T-cell (primary cell): ENCODE results near the gene JAG2. TPM values are rescaled to one million over a fixed set of nuclear protein-coding genes. Genes with fewer than 3 reads are reported as not detected.

Source experiments
- ATAC-seq, 4 experiments: fragments of 200-7000 bp in 3 of 4; fragments of 150-1000 bp in 1 of 4; cut with Tn5 transposase; replicated peaks in 1 of 4; 1 replicate in 3 of 4; 2 replicates in 1 of 4; pipeline ENCODE4 v1.10.0; 2021; ENCODE audit warnings: moderate library complexity in 3 of 4, mild to moderate bottlenecking in 2 of 4, moderate number of reproducible peaks in 1 of 4
- CTCF ChIA-PET, 2 donors: fragments of 300-600 bp; sonication (Branson Sonifier 250); formaldehyde crosslinking; loops; one replicate each; lab custom pipeline; 2022; ENCODE audit warnings: antibody characterized with exemption in 2 of 2; lab: Charles Lee
- POLR2A ChIA-PET, 2 donors: fragments of 300-600 bp; sonication (Branson Sonifier 250); formaldehyde crosslinking; loops; one replicate each; lab custom pipeline; 2022; ENCODE audit warnings: antibody characterized with exemption in 2 of 2; lab: Charles Lee
- DNase-seq, 35 experiments: peaks; one replicate each; pipeline versions ENCODE4 v3.0.0 to v3.0.0-alpha.2; 2013 to 2023
- H3K27ac ChIP-seq: one replicate; pipeline ENCODE4 v1.5.1; 2013; ENCODE audit warnings: low read length
- H3K27me3 ChIP-seq, 2 experiments: replicated peaks in 1 of 2; 1 replicate in 1 of 2; 2 replicates in 1 of 2; pipeline versions ENCODE4 v1.6.1 to v1.7.0; 2013; ENCODE audit warnings: low read length in 1 of 2, mixed read lengths in 1 of 2; ENCODE audit not compliant: control insufficient read depth in 2 of 2, insufficient read depth in 2 of 2; ENCODE audit errors: extremely low read depth in 1 of 2
- H3K36me3 ChIP-seq, 2 donors: 1 replicate in 1 of 2; 2 replicates in 1 of 2; pipeline versions ENCODE4 v1.6.1 to v1.7.0; 2013; ENCODE audit warnings: low read length in 1 of 2; ENCODE audit not compliant: control insufficient read depth in 2 of 2, insufficient read depth in 1 of 2; ENCODE audit errors: extremely low read depth in 1 of 2
- H3K4me1 ChIP-seq, 2 experiments: 1 replicate in 1 of 2; 2 replicates in 1 of 2; pipeline versions ENCODE4 v1.6.1 to v1.7.0; 2013; ENCODE audit warnings: low read length in 2 of 2, mixed read lengths in 1 of 2; ENCODE audit not compliant: insufficient read depth in 2 of 2, control insufficient read depth in 1 of 2; ENCODE audit errors: extremely low read depth in 1 of 2
- H3K4me3 ChIP-seq, 2 donors: 1 replicate in 1 of 2; 2 replicates in 1 of 2; pipeline versions ENCODE4 v1.5.1 to v1.7.0; 2013; ENCODE audit warnings: mild to moderate bottlenecking in 2 of 2, low read length in 1 of 2, moderate library complexity in 1 of 2; ENCODE audit not compliant: control insufficient read depth in 1 of 2; ENCODE audit errors: extremely low read depth in 1 of 2
- H3K9me3 ChIP-seq: 2 replicates; pipeline ENCODE4 v1.7.0; 2013
- H3K27ac Mint-ChIP-seq, 2 donors: one replicate each; pipeline ENCODE4 v1.8.0; 2020 to 2021; ENCODE audit warnings: mild to moderate bottlenecking in 2 of 2, mixed read lengths in 2 of 2
- H3K27me3 Mint-ChIP-seq, 2 donors: one replicate each; pipeline ENCODE4 v1.8.0; 2021 to 2022; ENCODE audit warnings: mixed read lengths in 2 of 2
- H3K36me3 Mint-ChIP-seq: one replicate; pipeline ENCODE4 v1.8.0; 2021; ENCODE audit warnings: mixed read lengths
- H3K4me1 Mint-ChIP-seq, 3 donors: one replicate each; pipeline ENCODE4 v1.8.0; 2020 to 2022; ENCODE audit warnings: mixed read lengths in 3 of 3, mild to moderate bottlenecking in 1 of 3
- H3K4me3 Mint-ChIP-seq, 3 donors: one replicate each; pipeline ENCODE4 v1.8.0; 2020 to 2022; ENCODE audit warnings: mild to moderate bottlenecking in 3 of 3, mixed read lengths in 3 of 3, moderate library complexity in 3 of 3
- H3K9me3 Mint-ChIP-seq, 3 donors: one replicate each; pipeline ENCODE4 v1.8.0; 2020 to 2022; ENCODE audit warnings: mixed read lengths in 3 of 3
- WGBS: methylation state at CpG from one replicate; pipeline ENCODE4 v1.1.5; 2013; ENCODE audit warnings: missing lambda C conversion rate; ENCODE audit not compliant: insufficient coverage; 5-methylcytosine and 5-hydroxymethylcytosine counted together
- total RNA-seq, 35 experiments: library from RNA in 6 of 35; stranded (reverse) in 6 of 35; fragments of 120-200 nt in 1 of 35; gene quantifications; one replicate each; pipeline versions ENCODE4 v1.2.1 to v1.2.4 and lab custom pipeline; 2013 to 2026

Gene JAG2
- total RNA-seq, 5 donors from 2014 or later (not counting 1 experiment from before 2014, with no cell fraction given): 0.76 to 1.9 (median 1.2) TPM

DNA sequence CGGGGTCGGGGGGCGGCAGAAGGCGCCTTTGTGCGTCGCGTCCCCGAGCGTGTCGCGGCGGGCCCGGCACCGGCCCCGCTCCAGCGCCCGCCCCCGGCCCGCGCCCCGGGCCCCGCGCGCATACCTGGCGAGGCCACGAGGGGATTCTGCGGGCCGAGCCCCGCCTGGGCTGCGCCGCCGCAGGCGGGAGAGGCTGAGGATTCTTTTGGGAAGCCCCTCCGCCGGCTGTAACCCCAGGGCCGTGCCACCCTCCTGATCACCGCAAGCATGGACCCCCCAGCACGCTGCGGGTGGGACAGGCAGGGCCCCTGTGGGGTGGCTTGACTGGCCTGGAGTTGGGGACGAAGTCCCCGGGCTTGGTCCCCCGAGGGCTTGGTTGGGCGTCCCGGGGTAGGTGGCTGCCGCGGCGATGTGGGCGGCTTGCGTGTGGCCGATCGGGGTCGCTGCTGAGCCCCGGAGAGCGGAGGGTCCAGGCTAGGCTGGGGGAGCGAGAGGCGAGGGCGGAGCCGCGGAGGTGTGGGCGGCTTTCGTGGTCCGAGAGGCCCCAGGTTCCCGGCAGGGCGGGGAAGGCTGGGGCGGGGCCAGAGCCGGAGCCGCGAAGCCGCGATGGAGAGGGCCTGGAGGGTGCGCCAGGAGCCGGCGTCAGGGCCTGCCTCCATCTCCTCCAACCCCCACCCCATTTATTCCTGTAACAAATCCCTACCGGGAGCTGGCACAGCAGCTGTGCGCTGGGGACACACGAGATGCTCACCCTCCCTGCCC, 75.0 kb downstream of the JAG2 start:
- WGBS: under 1% methylated on average over 64 of the region's 76 CpGs
- H3K9me3 ChIP-seq: no peaks in the 10 kb centered on the region
- H3K36me3 Mint-ChIP-seq: no peaks in the 10 kb centered on the region
- no peaks in the 10 kb centered on the region for H3K36me3 ChIP-seq
- H3K4me1 ChIP-seq: peaks cover 0 to 32% of the 10 kb centered on the region in 2 experiments
- peak; percentile 53 to 64 (median 60) for ATAC-seq
- ChIA-PET CTCF (interaction anchor here in 1 of 2 donors (0.9 kb wide), 1 partner anchor 258 kb away, joined by 3 read pairs; no protein-coding TSS in a partner anchor), POLR2A (no interaction called here)
- H3K27me3 Mint-ChIP-seq: peaks cover 0 to 2% of the 10 kb centered on the region in 2 donors
- H3K27me3 ChIP-seq: peaks cover 0 to 11% of the 10 kb centered on the region in 2 experiments
- H3K27ac ChIP-seq: peak overlapping the region; percentile 72
- H3K4me1 Mint-ChIP-seq: peaks cover 15 to 19% (median 16%) of the 10 kb centered on the region in 3 donors
- H3K4me3 Mint-ChIP-seq: peak overlapping the region; percentile 68 to 70 (median 69)
- H3K4me3 ChIP-seq: peak overlapping the region; percentile 65 to 79
- no peaks in the 10 kb centered on the region for H3K9me3 Mint-ChIP-seq
- peak overlapping the region; percentile 49 to 66 for H3K27ac Mint-ChIP-seq
- peak in 22 of 35 experiments; percentile 29 to 75 (median 44) for DNase-seq

DNA sequence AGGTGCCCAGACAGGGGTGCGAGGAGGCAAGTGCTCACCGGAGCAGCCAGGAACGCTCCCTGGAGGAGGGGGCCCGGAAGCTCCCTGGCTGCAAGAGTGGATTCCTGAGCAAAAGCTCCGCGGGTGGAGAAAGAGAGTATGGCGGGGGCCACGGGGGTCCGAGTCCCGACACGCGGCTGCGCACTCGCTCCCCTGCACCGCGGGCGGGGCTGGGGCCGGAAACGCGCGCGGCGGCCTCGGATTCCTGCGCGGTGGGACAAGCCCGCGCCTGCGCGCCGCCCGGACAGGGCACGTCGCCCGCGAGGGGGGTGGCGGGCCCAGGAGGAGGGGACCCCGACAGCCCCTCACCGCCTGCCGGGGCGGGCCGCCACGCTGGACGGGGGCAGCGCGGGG, 75.5 kb downstream of the JAG2 start:
- ATAC-seq (peak; percentile 71 to 73 (median 72)), DNase-seq (peak in 33 of 35 experiments; percentile 32 to 81 (median 56))
- no peaks in the 10 kb centered on the region for H3K36me3 Mint-ChIP-seq
- Histone ChIP-seq H3K4me1 (peaks cover 0 to 34% of the 10 kb centered on the region in 2 experiments), H3K4me3 (peak overlapping the region; percentile 17 to 38), H3K27ac (peak overlapping the region; percentile 67), H3K9me3 (no peaks in the 10 kb centered on the region), H3K36me3 (no peaks in the 10 kb centered on the region), H3K27me3 (peaks cover 0 to 11% of the 10 kb centered on the region in 2 experiments)
- H3K27me3 Mint-ChIP-seq: peaks cover 0 to 2% of the 10 kb centered on the region in 2 donors
- no peaks in the 10 kb centered on the region for H3K9me3 Mint-ChIP-seq
- peak overlapping the region; percentile 79 to 84 (median 84) for H3K4me3 Mint-ChIP-seq
- peaks cover 15 to 22% (median 16%) of the 10 kb centered on the region in 3 donors for H3K4me1 Mint-ChIP-seq
- peak overlapping the region; percentile 86 to 91 for H3K27ac Mint-ChIP-seq
- CTCF ChIA-PET: no interaction called here
- POLR2A ChIA-PET: no interaction called here
- WGBS: under 1% methylated on average over 42 of the region's 46 CpGs

DNA sequence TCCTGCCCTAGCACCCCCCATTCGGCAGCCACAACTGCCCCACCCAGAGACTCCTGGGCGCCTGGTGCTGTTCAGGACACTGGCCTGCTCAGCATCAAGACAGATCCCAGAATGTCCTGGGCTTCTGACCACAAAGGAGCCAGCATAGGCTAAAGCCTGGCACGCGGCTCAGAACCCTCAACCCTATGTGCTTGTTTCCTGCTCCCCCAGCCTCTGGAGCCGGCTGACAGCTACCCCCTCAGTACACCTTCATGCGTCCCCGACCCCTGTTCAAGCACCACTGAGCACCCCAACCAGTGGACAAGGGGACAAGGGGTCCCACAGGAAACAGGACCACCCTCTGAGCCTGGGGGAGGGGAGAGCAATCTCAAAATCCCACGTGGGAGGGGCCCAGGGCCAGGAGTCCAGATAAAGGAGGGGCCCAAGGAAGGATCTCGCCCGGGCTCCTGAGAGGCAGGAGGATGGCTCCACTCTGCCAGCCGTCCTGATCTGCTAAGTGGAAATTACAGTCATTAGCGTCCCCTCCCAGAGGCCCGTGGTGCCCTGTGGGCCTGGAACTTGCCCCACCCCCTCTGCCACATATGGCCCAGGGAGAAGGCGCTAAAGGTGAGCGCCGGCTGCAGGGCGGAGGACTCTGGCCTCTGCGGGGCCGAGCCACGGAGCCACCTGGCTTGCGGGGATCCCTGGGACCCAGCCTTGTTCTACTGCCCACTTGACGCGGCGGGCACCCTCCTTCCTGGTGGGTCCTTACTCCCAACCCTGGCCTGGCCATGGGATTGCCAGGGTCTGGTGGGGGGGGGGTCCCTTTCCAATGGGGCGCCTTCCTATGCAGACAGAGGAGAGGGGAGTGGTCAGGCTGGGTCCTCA, 76.2 kb downstream of the JAG2 start:
- peak overlapping the region; percentile 86 to 91 for H3K27ac Mint-ChIP-seq
- no peaks in the 10 kb centered on the region for H3K9me3 Mint-ChIP-seq
- peak overlapping the region; percentile 79 to 84 (median 84) for H3K4me3 Mint-ChIP-seq
- no peaks in the 10 kb centered on the region for H3K36me3 ChIP-seq
- DNase-seq: peak in 1 of 35 experiments; percentile 15
- WGBS: 75% methylated on average over 8 of the region's 25 CpGs
- H3K36me3 Mint-ChIP-seq: no peaks in the 10 kb centered on the region
- peak overlapping the region; percentile 67 for H3K27ac ChIP-seq
- H3K4me1 ChIP-seq: peaks cover 4 to 38% of the 10 kb centered on the region in 2 experiments
- ChIA-PET POLR2A (no interaction called here), CTCF (no interaction called here)
- H3K4me3 ChIP-seq: peak overlapping the region; percentile 17 to 38
- H3K9me3 ChIP-seq: no peaks in the 10 kb centered on the region
- peaks cover 0 to 2% of the 10 kb centered on the region in 2 donors for H3K27me3 Mint-ChIP-seq
- ATAC-seq: no peak
- H3K4me1 Mint-ChIP-seq: peaks cover 15 to 24% (median 16%) of the 10 kb centered on the region in 3 donors
- peaks cover 0 to 10% of the 10 kb centered on the region in 2 experiments for H3K27me3 ChIP-seq

DNA sequence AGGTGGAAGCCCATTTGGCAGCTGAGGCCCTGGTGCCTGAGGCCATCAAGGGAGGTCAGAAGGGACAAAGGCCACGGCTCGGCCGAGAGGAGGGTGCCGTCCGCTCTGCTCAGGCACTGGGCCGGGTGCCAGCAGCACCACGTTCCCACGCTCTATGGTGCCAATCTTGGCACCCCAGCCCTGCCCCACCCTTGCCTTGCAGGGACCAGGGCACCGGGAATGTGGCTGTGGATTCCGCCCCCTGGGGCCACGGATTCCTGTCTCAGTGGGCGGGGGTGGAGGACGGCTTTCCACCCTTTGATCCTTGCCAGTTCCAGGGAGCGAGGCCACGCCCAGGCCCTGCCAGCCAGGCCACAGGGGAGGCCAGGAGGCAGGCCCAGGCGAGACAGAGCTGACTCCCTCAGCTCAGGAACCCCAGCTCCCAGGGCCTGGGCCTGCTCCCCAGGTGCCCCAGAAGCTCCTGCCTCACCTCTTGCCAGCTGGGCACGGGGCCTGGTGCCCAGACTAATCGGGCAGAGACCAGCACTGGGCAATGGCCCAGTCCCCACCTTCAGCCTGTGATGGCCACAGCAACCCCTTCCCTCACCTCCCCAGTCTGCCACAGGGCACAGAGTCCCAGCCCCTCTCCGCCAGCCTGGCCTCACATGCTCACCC, 76.9 kb downstream of the JAG2 start:
- DNase-seq (no peak), ATAC-seq (no peak)
- H3K36me3 ChIP-seq: no peaks in the 10 kb centered on the region
- H3K4me1 ChIP-seq: peaks cover 4 to 46% of the 10 kb centered on the region in 2 experiments
- peaks cover 0 to under 1% of the 10 kb centered on the region in 2 donors for H3K27me3 Mint-ChIP-seq
- no peak overlapping the region for H3K4me3 ChIP-seq
- CTCF ChIA-PET: interaction anchor here (0.6 to 1.8 kb wide), 3 partner anchors 16 to 261 kb away, joined by 4 to 7 read pairs (median 7); no protein-coding TSS in a partner anchor
- no peak overlapping the region for H3K27ac ChIP-seq
- 93% methylated on average over 18 of the region's 19 CpGs for WGBS
- H3K27ac Mint-ChIP-seq: peak overlapping the region in 1 of 2 donors; percentile 69
- no peaks in the 10 kb centered on the region for H3K9me3 ChIP-seq
- H3K36me3 Mint-ChIP-seq: no peaks in the 10 kb centered on the region
- peak overlapping the region; percentile 51 to 84 (median 79) for H3K4me3 Mint-ChIP-seq
- POLR2A ChIA-PET: interaction anchor here in 1 of 2 donors (0.6 kb wide), 1 partner anchor 98 kb away, joined by 4 read pairs; no protein-coding TSS in a partner anchor
- H3K27me3 ChIP-seq: peaks cover 0 to 6% of the 10 kb centered on the region in 2 experiments
- peaks cover 16 to 27% (median 18%) of the 10 kb centered on the region in 3 donors for H3K4me1 Mint-ChIP-seq
- H3K9me3 Mint-ChIP-seq: no peaks in the 10 kb centered on the region

DNA sequence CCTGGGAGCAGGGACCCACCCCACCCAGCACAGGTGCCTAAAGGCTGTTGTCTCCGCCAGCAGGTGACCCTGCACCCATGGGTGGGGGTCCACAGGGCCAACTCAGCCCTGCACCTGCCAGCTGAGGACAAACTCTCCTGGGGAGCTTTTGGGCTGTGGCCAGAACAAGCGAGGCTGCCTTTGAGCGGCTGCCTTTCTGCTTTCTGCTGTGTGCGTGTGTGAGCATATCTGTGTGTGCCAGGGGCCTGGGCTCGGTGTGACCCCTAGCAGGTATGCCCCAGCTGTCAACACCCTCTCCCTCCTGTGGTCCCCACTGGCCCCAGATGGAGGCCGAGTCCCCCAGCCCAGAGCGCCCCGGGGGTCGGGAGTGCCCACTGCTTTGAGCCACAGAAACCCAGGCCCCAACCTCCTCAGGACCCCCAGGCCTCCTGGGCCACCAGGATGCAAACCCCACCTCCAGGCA, 77.5 kb downstream of the JAG2 start:
- no peak overlapping the region for H3K27ac ChIP-seq
- no peaks in the 10 kb centered on the region for H3K36me3 ChIP-seq
- Mint-ChIP-seq H3K27me3 (peaks cover 0 to 1% of the 10 kb centered on the region in 2 donors), H3K9me3 (no peaks in the 10 kb centered on the region), H3K36me3 (no peaks in the 10 kb centered on the region), H3K27ac (no peak overlapping the region), H3K4me3 (no peak overlapping the region), H3K4me1 (peaks cover 18 to 31% (median 23%) of the 10 kb centered on the region in 3 donors)
- H3K4me3 ChIP-seq: no peak overlapping the region
- DNase-seq (no peak), ATAC-seq (no peak)
- CTCF ChIA-PET: interaction anchor here (0.5 to 1.9 kb wide), 7 partner anchors 17 to 261 kb away, joined by 3 to 7 read pairs (median 4); partner anchors contain the start of gene GPR132 (in 1 of the 2)
- peaks cover 4 to 50% of the 10 kb centered on the region in 2 experiments for H3K4me1 ChIP-seq
- H3K27me3 ChIP-seq: peaks cover 0 to 8% of the 10 kb centered on the region in 2 experiments
- H3K9me3 ChIP-seq: no peaks in the 10 kb centered on the region
- POLR2A ChIA-PET: interaction anchor here in 1 of 2 donors (0.6 kb wide), 1 partner anchor 99 kb away, joined by 4 read pairs; no protein-coding TSS in a partner anchor
- WGBS: 91% methylated on average over 5 of the region's 9 CpGs
